ENCODE results near the gene HAT1. TPM values are rescaled to one million over a fixed set of nuclear protein-coding genes. Genes with fewer than 3 reads are reported as not detected.
"Not testable (repeated sequence)": the region's sequence is repeated elsewhere in the genome, so short reads cannot be mapped to it uniquely, and the experiment has no call there.

The HAT1 gene
- total RNA-seq, 1 experiment from 2014 or later: 58.9 TPM

DNA sequence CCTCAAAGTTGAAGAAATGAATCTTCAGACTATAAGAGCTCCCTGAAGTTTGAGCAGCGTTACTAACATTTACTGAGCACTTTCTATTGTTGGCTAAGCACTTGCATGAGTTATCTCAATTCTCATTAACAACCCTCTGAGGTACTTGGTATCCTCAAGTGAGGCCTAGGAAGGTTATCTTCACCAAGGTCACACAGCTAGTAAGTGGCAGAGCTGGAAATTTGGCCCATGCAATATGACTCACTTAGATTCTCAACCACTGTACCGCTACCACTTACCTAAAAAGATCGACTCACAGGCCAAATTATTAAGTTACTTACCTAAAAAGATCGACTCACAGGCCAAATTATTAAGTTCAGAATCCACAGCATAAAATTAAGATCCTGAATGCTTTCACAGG, 68.8 kb downstream of the HAT1 start (continued):
- TF ChIP-seq, protein P1, sequence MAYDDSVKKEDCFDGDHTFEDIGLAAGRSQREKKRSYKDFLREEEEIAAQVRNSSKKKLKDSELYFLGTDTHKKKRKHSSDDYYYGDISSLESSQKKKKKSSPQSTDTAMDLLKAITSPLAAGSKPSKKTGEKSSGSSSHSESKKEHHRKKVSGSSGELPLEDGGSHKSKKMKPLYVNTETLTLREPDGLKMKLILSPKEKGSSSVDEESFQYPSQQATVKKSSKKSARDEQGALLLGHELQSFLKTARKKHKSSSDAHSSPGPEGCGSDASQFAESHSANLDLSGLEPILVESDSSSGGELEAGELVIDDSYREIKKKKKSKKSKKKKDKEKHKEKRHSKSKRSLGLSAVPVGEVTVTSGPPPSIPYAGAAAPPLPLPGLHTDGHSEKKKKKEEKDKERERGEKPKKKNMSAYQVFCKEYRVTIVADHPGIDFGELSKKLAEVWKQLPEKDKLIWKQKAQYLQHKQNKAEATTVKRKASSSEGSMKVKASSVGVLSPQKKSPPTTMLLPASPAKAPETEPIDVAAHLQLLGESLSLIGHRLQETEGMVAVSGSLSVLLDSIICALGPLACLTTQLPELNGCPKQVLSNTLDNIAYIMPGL (CRISPR knock-in tag; IDR thresholded peaks at IDR 0.05): no peak

DNA sequence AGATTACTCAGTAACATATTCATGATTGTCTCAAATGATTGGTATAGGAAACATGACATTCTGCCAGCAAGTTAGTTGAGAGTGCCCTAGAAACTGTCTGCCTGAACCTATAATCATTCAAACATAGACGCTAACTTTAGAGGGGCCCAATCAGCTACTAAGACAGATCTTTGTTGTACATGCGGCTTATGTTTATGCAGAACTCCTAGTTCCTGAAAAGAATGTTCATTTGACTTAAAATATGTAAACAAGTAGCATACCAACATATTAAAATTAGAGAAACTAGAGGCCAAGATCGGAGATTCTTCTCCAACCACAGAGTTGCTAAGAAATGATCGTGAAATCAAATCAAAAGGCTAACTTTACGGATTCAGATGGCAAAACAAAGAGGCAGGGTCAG, 73.3 kb downstream of the HAT1 start:
- Mint-ChIP-seq H3K27me3 (ENCODE audit: low read depth) (peaks cover 17% of the 10 kb centered on the region), H3K27ac (no peak overlapping the region), H3K4me1 (peaks cover 11% of the 10 kb centered on the region), H3K36me3 (no peaks in the 10 kb centered on the region), H3K9me3 (no peaks in the 10 kb centered on the region), H3K4me3 (no peak overlapping the region)
- DNase-seq (ENCODE audit: low spot score): no peak
- ChIA-PET CTCF (interaction anchor here (0.6 to 0.8 kb wide), 2 partner anchors 56 to 107 kb away, joined by 3 to 5 read pairs; partner anchors contain the start of gene DLX2), POLR2A (no interaction called here)
- TF ChIP-seq NR2C2 (CRISPR knock-in tag; IDR thresholded peaks at IDR 0.05): no peak
- TF ChIP-seq JAZF1 (CRISPR knock-in tag; IDR thresholded peaks at IDR 0.05): no peak
- no peak for TF ChIP-seq IRF1 (CRISPR knock-in tag; IDR thresholded peaks at IDR 0.05)
- ATAC-seq: no peak

DNA sequence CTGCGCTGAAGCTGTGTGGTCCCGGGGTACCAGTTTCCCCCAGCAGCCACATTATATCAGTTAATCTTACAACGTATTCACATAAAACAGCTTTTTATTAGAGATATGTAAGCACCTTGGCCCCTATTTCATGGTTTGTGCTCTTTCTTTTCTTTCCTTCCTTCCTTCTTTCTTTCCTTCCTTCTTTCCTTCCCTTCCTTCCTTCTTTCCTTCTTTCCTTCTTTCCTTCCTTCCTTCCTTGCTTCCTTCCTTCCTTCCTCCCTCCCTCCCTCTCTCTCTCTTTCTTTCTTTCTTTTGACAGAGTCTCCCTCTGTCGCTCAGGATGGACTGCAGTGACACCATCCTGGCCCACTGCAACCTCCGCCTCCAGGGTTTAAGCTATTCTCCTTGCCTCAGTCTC, 73.8 kb downstream of the HAT1 start:
- no peak for DNase-seq (ENCODE audit: low spot score)
- ChIA-PET CTCF (interaction anchor here (0.6 to 0.8 kb wide), 2 partner anchors 56 to 106 kb away, joined by 3 to 5 read pairs; partner anchors contain the start of gene DLX2), POLR2A (no interaction called here)
- Mint-ChIP-seq H3K4me1 (peaks cover 15% of the 10 kb centered on the region), H3K4me3 (no peak overlapping the region), H3K27me3 (ENCODE audit: low read depth) (peaks cover 17% of the 10 kb centered on the region), H3K9me3 (no peaks in the 10 kb centered on the region), H3K36me3 (no peaks in the 10 kb centered on the region), H3K27ac (no peak overlapping the region)
- ATAC-seq: no peak
- TF ChIP-seq ETV6 (CRISPR knock-in tag; IDR thresholded peaks at IDR 0.05): no peak
- no peak for TF ChIP-seq CREB1 (CRISPR knock-in tag; IDR thresholded peaks at IDR 0.05)
- TF ChIP-seq ZNF281 (CRISPR knock-in tag; IDR thresholded peaks at IDR 0.05): no peak
- no peak for TF ChIP-seq ZNF263 (CRISPR knock-in tag; IDR thresholded peaks at IDR 0.05; ENCODE audit: low read depth)
- 0 out of 2 replicates have a peak, but pooled peaks have one; percentile 53 for TF ChIP-seq ZNF512 (CRISPR knock-in tag; IDR thresholded peaks at IDR 0.05; ENCODE audit: borderline replicate concordance)
- no peak for TF ChIP-seq FOXJ3 (CRISPR knock-in tag; IDR thresholded peaks at IDR 0.05; ENCODE audit: borderline replicate concordance)
- TF ChIP-seq, protein P2, sequence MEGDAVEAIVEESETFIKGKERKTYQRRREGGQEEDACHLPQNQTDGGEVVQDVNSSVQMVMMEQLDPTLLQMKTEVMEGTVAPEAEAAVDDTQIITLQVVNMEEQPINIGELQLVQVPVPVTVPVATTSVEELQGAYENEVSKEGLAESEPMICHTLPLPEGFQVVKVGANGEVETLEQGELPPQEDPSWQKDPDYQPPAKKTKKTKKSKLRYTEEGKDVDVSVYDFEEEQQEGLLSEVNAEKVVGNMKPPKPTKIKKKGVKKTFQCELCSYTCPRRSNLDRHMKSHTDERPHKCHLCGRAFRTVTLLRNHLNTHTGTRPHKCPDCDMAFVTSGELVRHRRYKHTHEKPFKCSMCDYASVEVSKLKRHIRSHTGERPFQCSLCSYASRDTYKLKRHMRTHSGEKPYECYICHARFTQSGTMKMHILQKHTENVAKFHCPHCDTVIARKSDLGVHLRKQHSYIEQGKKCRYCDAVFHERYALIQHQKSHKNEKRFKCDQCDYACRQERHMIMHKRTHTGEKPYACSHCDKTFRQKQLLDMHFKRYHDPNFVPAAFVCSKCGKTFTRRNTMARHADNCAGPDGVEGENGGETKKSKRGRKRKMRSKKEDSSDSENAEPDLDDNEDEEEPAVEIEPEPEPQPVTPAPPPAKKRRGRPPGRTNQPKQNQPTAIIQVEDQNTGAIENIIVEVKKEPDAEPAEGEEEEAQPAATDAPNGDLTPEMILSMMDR (IDR thresholded peaks at IDR 0.05): no peak

DNA sequence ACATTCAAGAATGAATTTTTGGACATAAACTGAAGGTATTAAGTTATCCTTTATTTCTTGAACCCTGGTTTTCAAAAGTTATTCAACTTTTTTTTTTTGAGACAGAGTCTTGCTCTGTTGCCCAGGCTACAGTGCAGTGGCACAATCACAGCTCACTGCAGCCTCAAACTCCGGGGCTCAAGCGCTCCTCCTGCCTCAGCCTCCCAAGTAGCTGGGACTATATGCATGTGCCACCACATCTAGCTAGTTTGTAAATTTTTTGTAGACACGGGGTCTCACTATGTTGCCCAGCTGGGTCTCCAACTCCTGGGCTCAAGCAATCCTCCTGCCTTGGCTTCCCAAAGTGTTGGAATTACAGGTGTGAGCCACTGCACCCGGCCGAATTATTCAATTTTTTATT, 74.8 kb downstream of the HAT1 start:
- H3K4me3 Mint-ChIP-seq; DNase-seq (ENCODE audit: low spot score); ATAC-seq; H3K27ac Mint-ChIP-seq; H3K36me3 Mint-ChIP-seq; H3K9me3 Mint-ChIP-seq; POLR2A ChIA-PET; CTCF ChIA-PET: not testable (repeated sequence)
- TF ChIP-seq ZNF121 (CRISPR knock-in tag; IDR thresholded peaks at IDR 0.05): peak; percentile 77
- peaks cover 17% of the 10 kb centered on the region for H3K27me3 Mint-ChIP-seq (ENCODE audit: low read depth)
- H3K4me1 Mint-ChIP-seq: peaks cover 15% of the 10 kb centered on the region

Measured in WTC11 (cell line).